ENCODE results near the gene SIAH2.

Gene SIAH2

GRCh38 chr3:150727653-150728502, 35.1 kb downstream of the SIAH2 start:
- Histone ChIP-seq H3K79me2 (no peaks in the 10 kb centered on the region), H3K36me3 (ENCODE audit: control insufficient read depth, insufficient read depth, low read length) (no peaks in the 10 kb centered on the region), H3K4me1 (no peaks in the 10 kb centered on the region), H2AFZ (no peak overlapping the region), H3K4me2 (ENCODE audit: low read length) (no peak overlapping the region), H3K9ac (no peak overlapping the region), H3K4me3 (ENCODE audit: low read depth, low read length) (no peak overlapping the region), H3K27me3 (ENCODE audit: control insufficient read depth, insufficient read depth, low read length) (no peaks in the 10 kb centered on the region), H3K27ac (no peak overlapping the region), H3K9me3 (ENCODE audit: control insufficient read depth, low read length) (no peaks in the 10 kb centered on the region)
- TF ChIP-seq CTCF (IDR thresholded peaks at IDR 0.05), result no peak

GRCh38 chr3:150725548-150725947, 37.4 kb downstream of the SIAH2 start:
- Histone ChIP-seq H3K4me2 (ENCODE audit: low read length) (no peak overlapping the region), H3K27ac (no peak overlapping the region), H3K9ac (no peak overlapping the region), H3K4me1 (peaks cover 3% of the 10 kb centered on the region), H3K36me3 (ENCODE audit: control insufficient read depth, insufficient read depth, low read length) (no peaks in the 10 kb centered on the region), H3K79me2 (no peaks in the 10 kb centered on the region), H2AFZ (no peak overlapping the region), H3K27me3 (ENCODE audit: control insufficient read depth, insufficient read depth, low read length) (no peaks in the 10 kb centered on the region), H3K9me3 (ENCODE audit: control insufficient read depth, low read length) (no peaks in the 10 kb centered on the region), H3K4me3 (ENCODE audit: low read depth, low read length) (no peak overlapping the region)
- TF ChIP-seq CTCF (IDR thresholded peaks at IDR 0.05), result no peak

- no peak overlapping the region for H3K4me2 ChIP-seq (ENCODE audit: low read length)
- no peak overlapping the region for H2AFZ ChIP-seq
- no peak overlapping the region for H3K9ac ChIP-seq
- no peak overlapping the region for H3K27ac ChIP-seq
- no peak for TF ChIP-seq CTCF (IDR thresholded peaks at IDR 0.05)
- H3K27me3 ChIP-seq (ENCODE audit: control insufficient read depth, insufficient read depth, low read length), result no peaks in the 10 kb centered on the region
- H3K4me1 ChIP-seq, result peaks cover 3% of the 10 kb centered on the region
- no peaks in the 10 kb centered on the region for H3K9me3 ChIP-seq (ENCODE audit: control insufficient read depth, low read length)
- H3K36me3 ChIP-seq (ENCODE audit: control insufficient read depth, insufficient read depth, low read length), result no peaks in the 10 kb centered on the region
- no peaks in the 10 kb centered on the region for H3K79me2 ChIP-seq
- no peak overlapping the region for H3K4me3 ChIP-seq (ENCODE audit: low read depth, low read length)
Measured at GRCh38 chr3:150723946-150724345, 39.0 kb downstream of the SIAH2 start.

- no peak overlapping the region for H3K27ac ChIP-seq
- no peaks in the 10 kb centered on the region for H3K9me3 ChIP-seq (ENCODE audit: control insufficient read depth, low read length)
- no peak overlapping the region for H3K4me2 ChIP-seq (ENCODE audit: low read length)
- H3K4me3 ChIP-seq (ENCODE audit: low read depth, low read length), result no peak overlapping the region
- no peak overlapping the region for H3K9ac ChIP-seq
- H3K36me3 ChIP-seq (ENCODE audit: control insufficient read depth, insufficient read depth, low read length), result no peaks in the 10 kb centered on the region
- H2AFZ ChIP-seq, result no peak overlapping the region
- no peaks in the 10 kb centered on the region for H3K79me2 ChIP-seq
- H3K27me3 ChIP-seq (ENCODE audit: control insufficient read depth, insufficient read depth, low read length), result no peaks in the 10 kb centered on the region
- H3K4me1 ChIP-seq, result peaks cover 3% of the 10 kb centered on the region
- no peak for TF ChIP-seq CTCF (IDR thresholded peaks at IDR 0.05)
Measured at GRCh38 chr3:150722267-150722666, 40.7 kb downstream of the SIAH2 start.
